T1000 (cell line): ENCODE results near the gene VEGFB.

Source experiments
- DNase-seq: peaks from one replicate; lab custom pipeline; 2025; ENCODE audit warnings: mixed read lengths; lab: John Stamatoyannopoulos, UW

Gene VEGFB

DNA sequence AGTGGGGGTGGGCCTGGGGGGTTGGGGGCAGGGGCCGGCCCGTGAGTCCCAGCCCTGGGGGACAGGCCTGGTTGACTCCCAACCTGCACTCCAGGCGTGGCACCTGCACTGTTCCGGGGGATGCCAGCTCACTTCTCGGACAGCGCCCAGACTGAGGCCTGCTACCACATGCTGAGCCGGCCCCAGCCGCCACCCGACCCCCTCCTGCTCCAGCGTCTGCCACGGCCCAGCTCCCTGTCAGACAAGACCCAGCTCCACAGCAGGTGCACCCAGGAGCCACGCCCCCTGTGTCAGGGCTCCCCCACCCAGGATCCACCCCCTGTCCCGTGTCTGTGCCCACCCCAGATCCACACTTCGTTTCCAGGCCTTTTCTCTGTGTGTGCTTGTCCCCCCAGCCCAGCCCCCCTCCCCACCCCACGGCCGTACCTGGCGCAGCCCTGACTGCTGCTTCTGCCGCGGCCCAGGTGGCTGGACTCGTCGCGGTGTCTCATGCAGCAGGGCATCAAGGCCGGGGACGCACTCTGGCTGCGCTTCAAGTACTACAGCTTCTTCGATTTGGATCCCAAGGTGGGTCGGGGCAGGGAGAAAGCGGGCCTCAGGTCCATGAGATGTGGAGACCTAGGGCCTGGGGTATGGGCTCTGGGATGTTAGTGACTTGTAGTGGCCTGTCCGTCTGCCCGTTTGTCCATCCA is 23.1 kb upstream of the VEGFB start:
- DNase-seq, result no peak

DNA sequence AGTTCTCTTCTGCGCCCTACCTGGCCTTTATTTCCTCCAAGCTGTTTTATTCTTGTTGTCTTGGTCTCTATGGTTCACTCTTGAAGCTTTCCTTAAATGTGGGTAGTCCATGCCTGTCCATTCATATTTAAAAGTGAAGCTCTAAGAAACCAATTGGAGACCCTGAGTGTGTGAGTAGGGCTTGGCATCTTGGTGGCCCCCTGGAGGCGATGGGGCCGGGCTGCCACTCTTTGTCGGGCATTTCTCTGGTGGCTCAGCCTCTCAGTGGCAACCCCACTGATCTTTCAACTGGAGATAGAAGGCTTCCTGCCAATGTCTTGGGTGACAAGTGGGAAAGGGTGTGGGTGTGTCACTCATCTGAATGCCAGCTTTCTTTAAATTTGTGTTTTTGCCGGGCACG is 17.5 kb upstream of the VEGFB start:
- DNase-seq, result no peak

DNA sequence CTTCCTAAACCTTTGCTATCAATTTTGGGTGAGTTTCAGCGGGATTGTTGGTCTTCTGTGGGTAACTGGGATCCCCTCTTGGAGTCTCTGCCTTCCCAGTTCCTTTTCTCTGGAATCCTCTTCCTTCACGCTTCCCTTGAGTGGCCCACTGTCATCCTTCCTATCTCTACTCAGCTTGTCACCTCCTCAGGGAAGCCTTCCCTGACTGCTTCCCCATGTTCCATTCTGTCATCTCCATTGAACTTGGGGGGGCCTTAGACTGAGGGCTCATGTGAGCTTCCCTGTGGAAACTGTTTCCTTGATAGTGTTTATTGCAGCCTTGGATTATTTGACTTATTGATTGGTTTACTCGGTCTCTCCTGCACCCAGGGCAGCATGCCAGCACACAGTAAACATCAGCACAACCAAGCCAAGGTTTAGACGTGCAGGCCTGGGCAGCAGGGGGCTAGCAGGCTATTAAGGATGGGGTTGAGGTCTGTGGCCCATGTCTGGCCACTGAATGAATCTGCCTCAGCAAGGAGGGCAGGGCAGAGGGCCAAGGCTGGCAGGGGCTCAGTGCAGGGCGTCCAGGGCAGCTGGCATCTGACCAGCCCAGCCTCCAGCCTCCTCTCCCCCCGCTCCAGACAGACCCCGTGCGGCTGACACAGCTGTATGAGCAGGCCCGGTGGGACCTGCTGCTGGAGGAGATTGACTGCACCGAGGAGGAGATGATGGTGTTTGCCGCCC is 15.6 kb upstream of the VEGFB start:
- no peak for DNase-seq

DNA sequence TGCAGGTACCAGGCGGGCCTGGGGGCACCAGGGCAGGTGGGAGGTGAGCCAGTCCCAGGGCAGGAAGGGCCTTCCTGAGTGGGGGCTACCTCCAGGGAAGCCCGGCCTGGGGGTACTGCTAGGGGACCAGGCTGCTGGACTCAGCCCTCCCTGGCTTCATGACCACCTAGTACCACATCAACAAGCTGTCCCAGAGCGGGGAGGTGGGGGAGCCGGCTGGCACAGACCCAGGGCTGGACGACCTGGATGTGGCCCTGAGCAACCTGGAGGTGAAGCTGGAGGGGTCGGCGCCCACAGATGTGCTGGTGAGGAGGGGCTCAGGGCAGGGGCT is 15.1 kb upstream of the VEGFB start:
- DNase-seq, result no peak

DNA sequence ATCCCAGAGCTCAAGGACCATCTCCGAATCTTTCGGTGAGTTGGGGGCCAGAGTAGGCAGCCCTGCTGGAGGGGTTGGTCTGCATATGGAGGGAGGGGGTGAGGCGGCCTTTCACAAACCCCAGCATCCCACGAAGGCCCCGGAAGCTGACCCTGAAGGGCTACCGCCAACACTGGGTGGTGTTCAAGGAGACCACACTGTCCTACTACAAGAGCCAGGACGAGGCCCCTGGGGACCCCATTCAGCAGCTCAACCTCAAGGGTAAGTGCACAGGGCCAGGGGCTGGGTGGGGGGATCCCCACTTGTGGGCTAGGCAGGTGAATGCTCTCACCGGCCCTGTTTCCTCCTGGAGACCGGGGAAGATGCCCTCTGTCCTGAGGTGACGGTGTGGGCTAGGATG is 14.6 kb upstream of the VEGFB start:
- no peak for DNase-seq

DNA sequence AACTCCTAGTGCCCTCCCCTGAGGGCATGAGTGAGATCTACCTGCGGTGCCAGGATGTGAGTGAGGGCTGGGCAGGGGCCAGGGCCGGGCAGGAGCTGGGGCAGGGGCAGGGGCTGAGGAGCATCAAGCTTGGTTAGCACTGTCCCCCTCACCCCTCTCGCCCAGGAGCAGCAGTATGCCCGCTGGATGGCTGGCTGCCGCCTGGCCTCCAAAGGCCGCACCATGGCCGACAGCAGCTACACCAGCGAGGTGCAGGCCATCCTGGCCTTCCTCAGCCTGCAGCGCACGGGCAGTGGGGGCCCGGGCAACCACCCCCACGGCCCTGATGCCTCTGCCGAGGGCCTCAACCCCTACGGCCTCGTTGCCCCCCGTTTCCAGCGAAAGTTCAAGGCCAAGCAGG is 14.1 kb upstream of the VEGFB start:
- no peak for DNase-seq

DNA sequence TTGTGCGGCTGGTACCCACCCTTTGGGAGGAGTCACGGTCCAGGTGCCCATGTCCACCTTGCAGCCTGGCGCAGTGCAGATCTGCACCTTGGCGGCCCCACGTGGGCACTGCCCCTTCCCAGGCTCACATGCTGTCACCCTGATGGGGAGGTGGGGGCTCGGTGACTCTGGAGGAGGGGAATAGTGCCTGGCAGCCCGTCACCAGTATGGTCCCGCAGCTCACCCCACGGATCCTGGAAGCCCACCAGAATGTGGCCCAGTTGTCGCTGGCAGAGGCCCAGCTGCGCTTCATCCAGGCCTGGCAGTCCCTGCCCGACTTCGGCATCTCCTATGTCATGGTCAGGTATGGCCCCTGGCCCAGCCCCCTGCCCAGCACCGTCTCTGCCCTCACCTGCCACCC is 13.6 kb upstream of the VEGFB start:
- DNase-seq, result no peak

DNA sequence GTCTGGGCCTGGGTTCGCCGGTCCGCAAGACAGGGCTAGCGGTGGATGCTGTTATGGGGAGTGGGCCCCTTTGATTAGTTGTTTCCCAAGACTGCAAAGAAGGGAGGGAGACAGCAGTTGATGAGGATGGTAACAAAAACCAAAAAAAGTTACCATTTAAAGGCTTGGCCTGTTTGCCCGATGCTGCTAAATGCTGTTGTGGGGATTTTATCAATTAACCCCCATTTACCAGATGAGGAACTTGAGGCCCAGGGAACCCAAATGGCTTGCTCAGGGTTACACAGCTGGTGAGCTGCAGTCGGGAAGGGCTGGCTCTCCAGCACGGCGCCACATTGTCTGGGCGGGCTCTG is 11.8 kb upstream of the VEGFB start:
- DNase-seq, result no peak

DNA sequence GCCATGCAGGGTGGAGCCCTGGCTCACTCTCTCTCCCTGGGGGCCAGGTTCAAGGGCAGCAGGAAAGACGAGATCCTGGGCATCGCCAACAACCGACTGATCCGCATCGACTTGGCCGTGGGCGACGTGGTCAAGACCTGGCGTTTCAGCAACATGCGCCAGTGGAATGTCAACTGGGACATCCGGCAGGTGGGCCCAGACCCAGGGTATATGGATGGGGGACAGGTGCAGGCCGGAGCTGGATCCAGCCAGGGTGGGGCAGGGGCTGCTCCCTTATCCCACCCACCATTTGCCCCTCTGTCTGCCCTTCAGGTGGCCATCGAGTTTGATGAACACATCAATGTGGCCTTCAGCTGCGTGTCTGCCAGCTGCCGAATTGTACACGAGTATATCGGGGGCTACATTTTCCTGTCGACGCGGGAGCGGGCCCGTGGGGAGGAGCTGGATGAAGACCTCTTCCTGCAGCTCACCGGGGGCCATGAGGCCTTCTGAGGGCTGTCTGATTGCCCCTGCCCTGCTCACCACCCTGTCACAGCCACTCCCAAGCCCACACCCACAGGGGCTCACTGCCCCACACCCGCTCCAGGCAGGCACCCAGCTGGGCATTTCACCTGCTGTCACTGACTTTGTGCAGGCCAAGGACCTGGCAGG is 11.3 kb upstream of the VEGFB start:
- DNase-seq, result no peak

DNA sequence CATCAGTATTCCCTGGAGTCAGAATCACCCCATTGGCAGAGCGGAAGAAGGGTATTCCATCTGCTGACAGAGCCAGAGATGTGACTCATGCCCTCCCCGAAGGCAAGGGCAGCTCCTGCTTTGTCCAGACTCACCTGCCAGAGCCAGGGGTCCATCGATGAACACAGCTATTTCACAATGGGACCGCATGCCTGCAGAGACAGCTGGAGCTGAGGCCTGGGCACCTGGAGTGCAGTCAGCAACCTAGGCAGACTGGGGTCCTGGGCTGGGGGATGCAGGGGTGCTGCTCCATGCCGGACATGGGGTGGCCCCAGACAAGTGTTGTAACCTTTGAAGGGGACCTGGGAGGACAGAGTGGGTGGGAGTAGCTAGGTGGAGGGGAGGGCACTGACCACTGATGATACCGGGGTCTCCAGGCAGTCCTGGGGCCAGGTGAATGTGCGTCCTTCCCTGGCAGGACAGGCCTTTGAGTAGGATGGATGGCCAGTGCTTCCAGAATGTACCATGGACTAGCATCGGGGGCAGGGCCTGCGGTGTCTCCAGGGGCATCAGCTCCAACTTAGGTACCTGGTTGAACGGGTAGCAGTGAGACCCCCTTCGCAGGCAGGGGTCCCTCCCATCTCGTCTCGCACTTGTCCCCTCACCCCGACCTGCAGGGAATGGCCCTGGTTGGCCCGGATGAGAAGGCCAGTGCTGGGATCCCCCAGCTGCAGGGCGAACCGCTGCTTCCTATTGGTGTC is 10.1 kb upstream of the VEGFB start:
- no peak for DNase-seq

DNA sequence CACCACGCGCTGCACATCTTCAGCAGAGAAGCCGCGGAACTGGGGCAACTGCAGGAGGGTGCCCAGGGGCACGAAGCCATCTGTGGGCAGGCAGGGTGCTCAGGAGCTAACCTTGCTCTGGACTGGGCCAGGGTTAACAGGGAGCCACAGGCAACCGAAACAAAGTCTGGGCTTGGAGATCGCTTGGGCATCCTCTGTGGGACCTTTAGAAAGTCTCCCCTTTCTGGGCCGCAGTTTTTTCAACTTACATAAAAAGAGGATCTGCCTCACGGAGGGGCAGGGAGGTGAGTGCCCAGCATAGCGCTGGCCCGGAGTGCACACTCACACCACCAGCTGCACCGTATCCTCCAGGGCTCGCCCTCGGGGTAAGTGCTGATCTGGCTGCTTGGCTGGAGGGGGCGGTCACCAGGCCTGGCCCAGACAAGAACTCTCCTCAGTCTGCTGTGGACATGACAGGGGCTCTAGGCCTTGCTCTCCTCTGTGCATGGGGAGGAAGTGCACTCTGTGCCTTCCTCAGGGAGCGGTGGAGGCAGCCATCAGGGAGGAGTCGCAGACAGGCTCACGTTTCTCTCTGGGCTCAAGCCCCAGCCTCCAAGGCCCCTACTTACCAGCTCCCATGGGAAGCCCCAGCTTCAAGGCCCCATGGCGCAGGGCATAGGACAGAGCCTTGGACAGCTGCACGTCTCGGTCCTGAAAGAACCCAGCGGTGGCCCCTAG is 9.3 kb upstream of the VEGFB start:
- no peak for DNase-seq

DNA sequence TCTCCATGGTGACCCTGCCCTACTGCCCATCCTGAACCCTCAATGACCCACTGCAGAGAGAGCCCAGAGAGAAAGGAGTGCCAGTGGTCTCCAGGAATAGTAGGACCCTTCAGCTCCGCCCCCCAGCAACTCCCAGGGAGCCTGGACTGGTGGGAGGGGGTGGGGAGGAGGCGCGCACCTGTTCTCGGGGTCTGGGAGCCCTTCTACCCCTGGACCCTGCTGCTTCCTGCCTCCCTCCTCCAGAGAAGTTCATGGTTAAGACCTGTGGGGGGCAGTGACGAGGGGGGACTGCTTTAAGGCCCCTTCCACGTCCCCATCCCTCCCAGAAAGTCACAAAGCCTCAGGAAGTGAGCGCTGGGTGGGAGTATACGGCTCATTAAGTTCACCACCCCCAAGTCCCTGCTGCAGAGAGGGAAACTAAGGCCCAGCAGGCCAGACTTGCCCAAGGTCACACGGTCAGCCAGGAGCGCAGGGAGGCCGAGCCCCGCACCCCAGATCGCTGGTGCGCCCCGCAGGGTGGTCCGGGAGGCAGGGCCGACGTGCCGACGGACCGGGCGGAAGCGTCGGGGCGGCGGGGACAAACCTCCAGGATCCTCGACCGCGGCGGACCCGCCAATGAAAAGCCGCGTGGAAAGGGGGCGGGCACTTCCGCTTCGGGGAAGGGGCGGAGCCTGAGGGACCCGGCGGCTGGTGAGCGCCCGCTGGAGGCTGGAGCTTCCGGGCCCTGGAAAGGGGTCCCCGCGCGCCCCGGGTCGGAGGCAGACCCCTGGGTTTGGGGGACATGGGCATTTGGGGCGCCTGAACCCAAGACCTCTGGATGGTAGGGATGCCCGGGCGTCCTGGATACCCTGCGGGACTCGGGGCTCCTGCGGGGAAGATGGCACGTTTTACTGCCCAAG is 8.5 kb upstream of the VEGFB start, which contains the start of the genes NUDT22 and TRPT1:
NUDT22 (plus strand) TSS at position 667 of the 899 bp plus-strand sequence. CDS start 379 bp downstream, outside the sequence.
TRPT1 (minus strand) TSS at position 579 of the 899 bp plus-strand sequence; CDS start at position 253, 326 bp downstream.
- peak; percentile 76 for DNase-seq

DNA sequence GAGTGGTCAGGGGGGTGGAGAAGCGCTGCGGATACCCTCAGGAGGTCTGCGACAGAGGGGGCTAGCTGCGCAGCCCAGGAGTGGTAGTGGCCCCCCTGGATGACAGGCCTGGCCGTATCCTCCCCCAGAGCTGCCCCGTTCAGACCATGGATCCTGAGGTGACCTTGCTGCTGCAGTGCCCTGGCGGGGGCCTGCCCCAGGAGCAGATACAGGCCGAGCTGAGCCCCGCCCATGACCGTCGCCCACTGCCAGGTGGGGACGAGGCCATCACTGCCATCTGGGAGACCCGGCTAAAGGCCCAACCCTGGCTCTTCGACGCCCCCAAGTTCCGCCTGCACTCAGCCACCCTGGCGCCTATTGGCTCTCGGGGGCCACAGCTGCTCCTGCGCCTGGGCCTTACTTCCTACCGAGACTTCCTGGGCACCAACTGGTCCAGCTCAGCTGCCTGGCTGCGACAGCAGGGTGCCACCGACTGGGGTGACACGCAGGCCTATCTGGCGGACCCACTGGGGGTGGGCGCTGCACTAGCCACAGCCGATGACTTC is 7.8 kb upstream of the VEGFB start:
- no peak for DNase-seq

DNA sequence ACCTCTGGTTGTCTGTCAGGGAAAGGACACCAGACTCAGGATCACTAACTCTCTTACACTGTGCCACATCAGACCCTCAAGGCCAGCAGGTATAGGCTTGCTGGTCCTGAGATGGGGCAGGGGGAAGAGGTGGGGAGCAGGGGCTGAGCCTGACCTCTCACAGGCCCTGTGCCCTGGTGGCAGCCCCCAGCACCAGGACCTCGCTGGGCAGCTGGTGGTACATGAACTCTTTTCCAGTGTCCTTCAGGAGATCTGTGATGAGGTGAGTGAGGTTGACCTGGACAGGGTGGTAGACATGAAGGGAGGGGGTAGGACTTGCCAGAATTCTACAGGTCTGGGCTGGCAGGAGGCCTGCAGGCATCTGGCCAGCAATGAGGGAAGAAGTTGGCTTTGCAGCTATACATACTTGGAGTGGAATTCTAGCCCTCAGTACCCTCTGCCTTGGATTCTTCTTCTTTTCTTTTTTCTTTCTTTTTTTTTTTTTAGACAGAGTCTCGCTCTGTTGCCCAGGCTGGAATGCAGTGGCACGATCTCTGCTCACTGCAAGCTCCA is 6.9 kb upstream of the VEGFB start:
- no peak for DNase-seq

DNA sequence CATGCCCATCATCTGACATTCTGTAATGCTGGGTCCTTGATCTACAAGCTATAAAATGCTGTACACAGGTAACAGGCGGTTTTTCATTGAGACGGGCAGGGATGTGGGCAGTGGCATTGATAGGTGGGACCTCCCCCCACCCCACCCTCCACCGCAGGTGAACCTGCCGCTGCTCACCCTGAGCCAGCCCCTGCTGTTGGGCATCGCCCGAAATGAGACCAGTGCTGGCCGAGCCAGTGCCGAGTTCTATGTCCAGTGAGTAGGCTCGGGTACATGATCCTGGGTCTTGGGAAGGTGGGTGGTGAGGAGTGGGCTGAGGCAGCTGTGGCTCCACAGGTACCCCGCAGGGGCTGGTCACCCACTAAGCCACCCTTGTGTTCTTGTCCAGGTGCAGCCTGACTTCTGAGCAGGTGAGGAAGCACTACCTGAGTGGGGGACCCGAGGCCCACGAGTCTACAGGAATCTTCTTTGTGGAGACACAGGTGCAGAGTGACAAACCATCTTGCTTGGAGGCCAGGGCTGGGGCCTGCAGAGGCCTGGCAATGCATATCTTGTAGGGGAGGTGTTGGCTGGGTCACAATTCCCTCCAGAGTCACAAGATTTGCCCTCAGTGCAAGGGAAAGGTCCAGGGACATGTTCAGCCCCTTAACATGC is 5.2 kb upstream of the VEGFB start:
- no peak for DNase-seq

DNA sequence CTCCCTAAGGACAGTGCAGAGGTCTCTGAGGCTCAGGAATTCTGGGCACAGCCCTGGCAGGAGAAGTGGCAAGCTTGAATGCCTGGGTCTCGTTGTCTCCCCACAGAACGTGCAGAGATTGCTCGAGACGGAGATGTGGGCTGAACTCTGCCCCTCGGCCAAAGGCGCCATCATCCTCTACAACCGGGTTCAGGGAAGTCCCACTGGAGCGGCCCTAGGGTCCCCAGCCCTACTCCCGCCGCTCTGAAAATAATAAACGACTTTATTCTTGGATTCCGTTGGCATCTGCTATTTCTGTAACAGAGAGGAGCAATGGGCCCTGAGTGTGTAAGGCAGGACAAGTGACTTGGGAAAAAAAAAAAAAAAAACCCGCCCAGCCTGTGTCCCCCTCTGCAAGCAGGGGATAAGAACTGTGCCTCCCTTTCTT is 4.6 kb upstream of the VEGFB start:
- no peak for DNase-seq

DNA sequence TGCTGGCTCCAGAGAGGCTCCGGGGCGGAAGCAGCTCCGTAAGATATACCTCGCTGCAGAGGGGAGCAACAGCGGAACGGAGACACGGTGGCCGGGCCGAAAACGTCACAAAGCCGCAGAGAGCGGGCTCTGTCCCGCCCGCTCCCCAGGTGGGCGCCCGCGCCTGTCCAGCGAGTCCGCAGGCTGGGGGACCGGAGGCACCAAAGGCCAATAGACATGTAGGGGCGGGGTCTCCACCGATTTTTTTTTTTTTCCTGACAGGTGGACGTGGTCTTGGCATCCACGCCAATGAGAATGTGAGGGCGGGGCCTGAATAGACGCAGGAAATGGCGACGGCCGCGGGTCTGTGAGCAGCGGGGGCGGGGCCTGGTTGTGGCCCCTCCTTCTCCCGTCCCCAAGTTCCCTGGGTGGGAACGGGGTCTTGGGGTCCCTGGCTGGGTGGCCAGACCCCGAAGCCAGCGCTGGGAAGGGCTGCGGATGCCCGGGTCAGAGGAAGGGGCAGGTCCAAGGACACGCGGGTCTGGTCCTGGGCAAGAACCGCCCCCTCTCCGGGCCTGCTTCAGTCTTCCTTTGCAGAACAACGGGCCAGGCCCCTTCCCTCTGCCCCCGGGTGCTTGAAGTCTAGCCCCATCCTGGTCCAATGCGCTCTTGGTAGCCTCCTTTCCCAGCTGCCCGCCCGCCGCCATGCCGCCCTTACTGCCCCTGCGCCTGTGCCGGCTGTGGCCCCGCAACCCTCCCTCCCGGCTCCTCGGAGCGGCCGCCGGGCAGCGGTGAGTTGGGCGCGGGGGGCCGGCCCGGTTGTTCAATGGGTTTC is 4.0 kb upstream of the VEGFB start, which contains the start of gene DNAJC4:
DNAJC4 (plus strand) TSS at position 378 of the 814 bp plus-strand sequence; CDS start at position 685, 307 bp downstream.
- DNase-seq, result peak; percentile 80

DNA sequence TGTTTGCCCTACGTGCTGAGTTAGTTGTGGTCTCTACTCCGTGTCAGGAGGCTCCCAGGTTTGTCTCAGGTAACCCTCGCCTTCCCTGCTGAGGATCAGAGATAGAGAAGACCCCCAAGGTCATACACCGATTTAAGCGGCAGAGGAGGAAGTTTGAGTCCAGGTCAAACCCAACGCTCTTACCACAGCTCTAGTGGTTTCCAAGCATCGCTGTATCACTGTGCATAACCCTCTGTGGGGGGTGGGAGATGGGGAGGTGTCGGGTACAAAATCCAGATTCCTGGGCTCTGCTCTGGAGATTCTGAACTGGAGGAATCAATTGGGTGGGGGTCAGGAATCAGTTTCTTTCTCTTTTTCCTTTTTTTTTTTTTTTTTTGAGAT is 3.4 kb upstream of the VEGFB start:
- DNase-seq, result no peak

DNA sequence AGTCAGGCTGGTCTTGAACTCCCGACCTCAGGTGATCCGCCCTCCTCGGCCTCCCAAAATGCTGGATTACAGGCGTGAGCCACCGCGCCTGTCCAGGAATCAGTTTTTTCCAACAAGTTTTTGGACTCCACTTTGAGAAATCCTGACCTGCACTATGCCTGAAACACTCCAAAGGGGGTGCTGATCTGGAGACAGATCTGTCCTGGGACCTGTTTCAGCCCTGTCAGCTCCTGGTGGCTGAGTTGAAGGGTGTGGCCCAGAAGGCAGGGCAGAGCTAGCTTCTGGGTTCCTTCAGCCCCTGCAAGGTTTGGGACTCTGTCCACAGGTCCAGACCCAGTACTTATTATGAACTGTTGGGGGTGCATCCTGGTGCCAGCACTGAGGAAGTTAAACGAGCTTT is 2.8 kb upstream of the VEGFB start:
- no peak for DNase-seq
